ENCODE measurements around the gene AACS.

DNA sequence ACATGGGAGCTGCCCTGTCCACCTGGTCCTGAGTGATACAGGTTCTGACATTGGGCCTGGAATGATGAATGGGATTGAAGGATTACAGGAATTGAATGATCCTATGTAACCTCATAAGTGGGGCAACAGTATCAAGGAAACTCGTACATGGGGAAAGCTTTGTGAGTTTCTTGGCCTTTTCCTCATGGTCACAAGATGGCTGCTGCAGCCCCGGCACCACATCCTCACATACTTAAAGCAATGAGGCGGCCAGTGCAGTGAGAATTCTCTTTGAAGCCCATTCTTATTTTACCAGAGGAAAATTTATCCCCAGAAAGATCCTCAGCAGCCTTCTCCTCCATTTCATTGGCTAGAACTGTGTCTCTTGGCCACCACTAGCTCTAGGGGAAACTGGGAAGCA is 91.9 kb downstream of the AACS start:
- TF ChIP-seq, protein P1, sequence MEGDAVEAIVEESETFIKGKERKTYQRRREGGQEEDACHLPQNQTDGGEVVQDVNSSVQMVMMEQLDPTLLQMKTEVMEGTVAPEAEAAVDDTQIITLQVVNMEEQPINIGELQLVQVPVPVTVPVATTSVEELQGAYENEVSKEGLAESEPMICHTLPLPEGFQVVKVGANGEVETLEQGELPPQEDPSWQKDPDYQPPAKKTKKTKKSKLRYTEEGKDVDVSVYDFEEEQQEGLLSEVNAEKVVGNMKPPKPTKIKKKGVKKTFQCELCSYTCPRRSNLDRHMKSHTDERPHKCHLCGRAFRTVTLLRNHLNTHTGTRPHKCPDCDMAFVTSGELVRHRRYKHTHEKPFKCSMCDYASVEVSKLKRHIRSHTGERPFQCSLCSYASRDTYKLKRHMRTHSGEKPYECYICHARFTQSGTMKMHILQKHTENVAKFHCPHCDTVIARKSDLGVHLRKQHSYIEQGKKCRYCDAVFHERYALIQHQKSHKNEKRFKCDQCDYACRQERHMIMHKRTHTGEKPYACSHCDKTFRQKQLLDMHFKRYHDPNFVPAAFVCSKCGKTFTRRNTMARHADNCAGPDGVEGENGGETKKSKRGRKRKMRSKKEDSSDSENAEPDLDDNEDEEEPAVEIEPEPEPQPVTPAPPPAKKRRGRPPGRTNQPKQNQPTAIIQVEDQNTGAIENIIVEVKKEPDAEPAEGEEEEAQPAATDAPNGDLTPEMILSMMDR (conservative IDR thresholded peaks at IDR 0.05; ENCODE audit: low read depth, low read length), result no peak
- TF ChIP-seq EZH2 (IDR thresholded peaks at IDR 0.05; ENCODE audit: borderline replicate concordance, low read depth, low read length, poor library complexity, severe bottlenecking), result no peak
